Left lung (tissue), 10 donors: ENCODE data around the gene MORN1. TPM values are rescaled to one million over a fixed set of nuclear protein-coding genes. Genes with fewer than 3 reads are reported as not detected.

Experiments
- ATAC-seq: fragments of 200-7000 bp; cut with Tn5 transposase; one replicate; pipeline ENCODE4 v1.9.1; 2020; ENCODE audit warnings: moderate library complexity
- DNase-seq, 4 donors: peaks; one replicate each; pipeline ENCODE4 v3.0.0-alpha.2; 2013 to 2020
- H3K27ac ChIP-seq, 2 donors: fragments of 200-600 bp; sonication (generic) in 1 of 2; one replicate each; pipeline versions ENCODE4 v1.5.0 to v1.8.0; 2020 to 2021
- H3K27me3 ChIP-seq, 2 donors: fragments of 200-600 bp; sonication (generic) in 1 of 2; one replicate each; pipeline versions ENCODE4 v1.5.0 to v1.8.0; 2020 to 2021
- H3K36me3 ChIP-seq, 2 donors: fragments of 200-600 bp; sonication (generic) in 1 of 2; one replicate each; pipeline versions ENCODE4 v1.5.0 to v1.8.0; 2020 to 2021
- H3K4me1 ChIP-seq, 2 donors: fragments of 200-600 bp; one replicate each; pipeline ENCODE4 v1.8.0; 2021
- H3K4me3 ChIP-seq, 2 donors: fragments of 200-600 bp; sonication (generic) in 1 of 2; one replicate each; pipeline versions ENCODE4 v1.5.0 to v1.8.0; 2020 to 2021; ENCODE audit warnings: mild to moderate bottlenecking in 1 of 2
- H3K9me3 ChIP-seq, 2 donors: fragments of 200-600 bp; sonication (generic) in 1 of 2; one replicate each; pipeline versions ENCODE4 v1.5.0 to v1.8.0; 2020 to 2021
- intact Hi-C, 2 donors: fragments of 100-400 bp; cut with DNase I; formaldehyde crosslinking; loops; one replicate each; pipeline versions ENCODE4 v1.11.2 to v1.14.2; 2022
- polyA plus RNA-seq, 6 donors: library from polyadenylated mRNA; unstranded; fragments of 120-200 nt; gene quantifications; one replicate each; pipeline ENCODE4 v1.2.1, GENCODE V29; 2013; ENCODE audit not compliant: insufficient read length in 6 of 6
- total RNA-seq, 2 donors: library from RNA; stranded (reverse); fragmentation: NEBNext Ultra II Directional; extraction: Animal tissue kit (Norgen Biotek cat#: 25700); gene quantifications; one replicate each; pipeline ENCODE4 v1.2.1, GENCODE V29; 2021
- TF ChIP-seq, protein P1 (sequence below), 2 donors: fragments of 200-600 bp; sonication (generic) in 1 of 2; IDR thresholded peaks; one replicate each; pipeline versions ENCODE4 v1.5.0 to v1.8.0; 2021; ENCODE audit warnings: antibody characterized with exemption in 2 of 2
- donor health status: DM: no; HTN: yes; CAD: no.
- donor health status: DM: no; HTN: no; CAD: no.

Gene MORN1
- total and polyA plus RNA-seq, 8 donors = 7.5 to 17.8 (median 14.1) TPM

DNA sequence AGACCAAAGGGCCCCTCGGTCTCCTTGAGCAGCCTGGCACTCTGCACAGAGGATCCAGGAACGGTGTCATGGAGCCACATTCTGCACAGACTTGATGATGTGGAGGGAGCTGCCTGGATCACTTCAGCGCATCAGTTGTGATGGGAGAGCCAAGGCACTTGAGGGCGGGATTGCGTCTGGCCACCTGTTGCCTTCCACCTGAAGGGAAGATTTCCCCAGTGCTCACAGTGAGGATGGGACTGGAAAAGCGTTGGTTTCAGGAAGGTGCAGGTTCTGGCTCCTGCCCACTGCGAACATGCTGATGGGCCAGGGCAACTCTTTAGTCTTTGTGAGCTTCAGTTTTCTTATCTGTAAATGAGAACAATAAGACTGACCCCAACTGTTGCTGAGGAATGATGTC is 2.9 kb upstream of the MORN1 start:
- Histone ChIP-seq H3K4me1 (peaks cover 13 to 37% of the 10 kb centered on the region in 2 donors), H3K27ac (no peak overlapping the region), H3K4me3 (no peak overlapping the region), H3K9me3 (no peaks in the 10 kb centered on the region), H3K36me3 (peaks cover 6 to 61% of the 10 kb centered on the region in 2 donors), H3K27me3 (no peaks in the 10 kb centered on the region)
- TF ChIP-seq, protein P1, sequence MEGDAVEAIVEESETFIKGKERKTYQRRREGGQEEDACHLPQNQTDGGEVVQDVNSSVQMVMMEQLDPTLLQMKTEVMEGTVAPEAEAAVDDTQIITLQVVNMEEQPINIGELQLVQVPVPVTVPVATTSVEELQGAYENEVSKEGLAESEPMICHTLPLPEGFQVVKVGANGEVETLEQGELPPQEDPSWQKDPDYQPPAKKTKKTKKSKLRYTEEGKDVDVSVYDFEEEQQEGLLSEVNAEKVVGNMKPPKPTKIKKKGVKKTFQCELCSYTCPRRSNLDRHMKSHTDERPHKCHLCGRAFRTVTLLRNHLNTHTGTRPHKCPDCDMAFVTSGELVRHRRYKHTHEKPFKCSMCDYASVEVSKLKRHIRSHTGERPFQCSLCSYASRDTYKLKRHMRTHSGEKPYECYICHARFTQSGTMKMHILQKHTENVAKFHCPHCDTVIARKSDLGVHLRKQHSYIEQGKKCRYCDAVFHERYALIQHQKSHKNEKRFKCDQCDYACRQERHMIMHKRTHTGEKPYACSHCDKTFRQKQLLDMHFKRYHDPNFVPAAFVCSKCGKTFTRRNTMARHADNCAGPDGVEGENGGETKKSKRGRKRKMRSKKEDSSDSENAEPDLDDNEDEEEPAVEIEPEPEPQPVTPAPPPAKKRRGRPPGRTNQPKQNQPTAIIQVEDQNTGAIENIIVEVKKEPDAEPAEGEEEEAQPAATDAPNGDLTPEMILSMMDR (IDR thresholded peaks at IDR 0.05) = no peak
- ATAC-seq (no peak), DNase-seq (no peak)
- intact Hi-C loops = no loop called here

DNA sequence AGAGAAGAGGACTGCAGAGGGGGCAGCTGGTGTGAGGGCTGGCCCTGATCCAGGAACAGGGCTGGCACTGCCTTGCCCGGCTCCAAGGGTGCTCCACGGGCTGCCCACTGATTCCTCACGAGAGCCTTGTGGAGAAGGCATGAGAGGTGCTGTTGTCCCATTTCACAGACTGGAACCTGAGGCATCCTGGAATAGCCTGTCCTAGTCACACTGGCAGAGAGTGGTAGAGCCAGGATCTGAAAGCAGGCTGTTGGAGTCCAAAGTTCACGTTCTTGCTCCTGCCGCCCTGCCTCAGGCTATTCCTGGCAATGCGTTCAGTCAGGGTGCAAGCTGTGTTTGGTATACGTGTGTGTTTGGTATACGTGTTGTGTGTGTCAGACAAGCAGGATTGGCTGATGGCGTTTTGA is 2.1 kb upstream of the MORN1 start:
- Histone ChIP-seq H3K4me1 (peaks cover 13 to 37% of the 10 kb centered on the region in 2 donors), H3K27ac (no peak overlapping the region), H3K4me3 (peak overlapping the region in 1 of 2 donors; percentile 98), H3K27me3 (no peaks in the 10 kb centered on the region), H3K9me3 (no peaks in the 10 kb centered on the region), H3K36me3 (peaks cover 6 to 53% of the 10 kb centered on the region in 2 donors)
- ATAC-seq (no peak), DNase-seq (no peak)
- TF ChIP-seq, protein P1 (IDR thresholded peaks at IDR 0.05) = no peak
- intact Hi-C loops = no loop called here

DNA sequence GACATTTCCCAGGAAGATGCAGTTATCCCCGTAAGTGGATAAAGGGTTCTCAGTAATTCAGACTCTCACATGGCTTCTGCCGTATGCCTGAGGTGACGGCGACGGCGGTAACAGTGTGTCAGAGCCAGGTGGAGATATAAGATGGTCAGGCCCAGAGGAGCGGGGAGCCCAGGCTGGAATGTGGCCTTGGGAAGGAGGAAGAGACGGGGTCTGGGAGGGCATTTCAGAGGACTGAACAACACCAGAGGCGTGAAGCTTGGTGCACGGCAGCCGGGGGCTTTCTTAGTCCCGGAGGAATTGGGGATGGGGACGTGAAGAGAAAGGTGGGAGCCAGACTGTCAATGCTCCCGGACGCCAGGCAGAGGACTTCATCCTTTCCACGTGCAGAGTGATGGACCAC is 1.3 kb upstream of the MORN1 start:
- Histone ChIP-seq H3K27ac (no peak overlapping the region), H3K4me3 (peak overlapping the region; percentile 81 to 98), H3K36me3 (peaks cover 6 to 45% of the 10 kb centered on the region in 2 donors), H3K9me3 (no peaks in the 10 kb centered on the region), H3K4me1 (peaks cover 13 to 37% of the 10 kb centered on the region in 2 donors), H3K27me3 (no peaks in the 10 kb centered on the region)
- intact Hi-C loops = no loop called here
- DNase-seq (peak in 1 of 4 donors; percentile 59), ATAC-seq (no peak)
- TF ChIP-seq, protein P1 (IDR thresholded peaks at IDR 0.05) = no peak

DNA sequence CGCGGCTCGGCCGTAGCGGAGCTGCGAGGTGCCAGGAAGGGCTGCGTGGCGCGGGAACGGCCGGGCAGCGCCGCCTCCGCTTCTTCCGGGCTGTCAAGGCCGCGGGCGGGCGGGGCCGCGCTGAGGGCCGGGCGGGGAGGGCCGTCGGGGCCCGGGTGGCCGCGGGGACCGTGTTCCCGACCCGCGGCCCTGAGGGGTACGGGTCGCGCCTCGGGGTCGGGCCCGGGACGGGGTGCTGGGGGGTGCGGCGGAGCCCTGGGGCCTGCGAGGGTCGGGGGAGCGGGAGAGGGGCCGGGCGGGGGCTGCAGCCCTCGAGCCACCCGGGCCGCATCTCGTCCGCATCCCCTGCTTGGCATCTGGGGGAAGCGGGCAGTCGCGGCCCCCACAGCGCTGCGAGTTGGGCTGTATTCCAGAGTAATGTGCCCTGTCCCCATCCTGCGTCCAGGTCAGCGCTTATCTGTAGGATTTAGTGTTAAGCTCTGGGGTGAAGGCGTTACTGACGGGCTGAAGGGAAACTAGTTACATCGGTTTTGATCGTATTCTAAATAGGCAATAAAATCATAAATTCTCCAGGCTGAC is 666 bp upstream of the MORN1 start:
- H3K27ac ChIP-seq = peak overlapping the region; percentile 67 to 87

DNA sequence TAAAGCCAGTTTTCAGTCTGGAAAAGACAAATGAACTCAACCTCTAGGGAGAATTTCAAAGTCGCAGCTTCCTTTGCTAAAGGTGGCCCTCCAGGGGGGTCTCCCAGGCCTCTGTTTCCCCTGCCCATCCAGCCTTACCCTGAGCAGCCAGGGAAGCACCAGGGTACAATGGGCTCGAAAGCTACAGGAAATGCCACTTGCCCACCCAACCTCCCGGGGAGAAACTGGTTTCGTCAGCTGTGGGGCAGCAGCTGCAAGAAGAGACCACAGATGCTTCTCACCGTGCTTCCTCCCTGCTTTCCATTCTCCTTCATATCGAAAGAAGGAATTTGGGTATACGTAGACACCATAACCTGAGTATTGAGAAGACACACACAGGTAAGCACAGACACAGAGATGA is 1.7 kb downstream of the MORN1 start:
- Histone ChIP-seq H3K36me3 (peaks cover 0 to 15% of the 10 kb centered on the region in 2 donors), H3K27me3 (no peaks in the 10 kb centered on the region), H3K9me3 (no peaks in the 10 kb centered on the region), H3K4me3 (no peak overlapping the region), H3K27ac (no peak overlapping the region), H3K4me1 (peaks cover 13 to 35% of the 10 kb centered on the region in 2 donors)
- DNase-seq (peak in 1 of 4 donors; percentile 30), ATAC-seq (no peak)
- intact Hi-C loops = loop anchor here in 1 of 2 donors (10.0 kb wide), 1 partner anchor 195 kb away; the partner anchor contains the start of gene FAAP20
- TF ChIP-seq, protein P1 (IDR thresholded peaks at IDR 0.05) = no peak

More for the DNA sequence above, 666 bp upstream of the MORN1 start:
- Histone ChIP-seq H3K27me3 (no peaks in the 10 kb centered on the region), H3K9me3 (no peaks in the 10 kb centered on the region), H3K4me1 (peaks cover 13 to 37% of the 10 kb centered on the region in 2 donors), H3K4me3 (peak overlapping the region; percentile 81 to 98), H3K36me3 (peaks cover 3 to 39% of the 10 kb centered on the region in 2 donors)
- intact Hi-C loops = no loop called here
- TF ChIP-seq, protein P1 (IDR thresholded peaks at IDR 0.05) = no peak
- ATAC-seq (peak; percentile 12), DNase-seq (no peak)
